DND-41 (cell line): Measurements from ENCODE around the gene TRMT11.

ENCODE experiments used
- EZH2 ChIP-seq: IDR thresholded peaks from 3 replicates; pipeline ENCODE4 v1.6.1; 2012; ENCODE audit warnings: borderline replicate concordance, low read depth, mild to moderate bottlenecking, moderate library complexity, low read length, inconsistent platforms; ENCODE audit not compliant: severe bottlenecking
- TF ChIP-seq, protein P1 (sequence below): IDR thresholded peaks from 2 replicates; pipeline ENCODE4 v1.5.1; 2012; ENCODE audit warnings: borderline replicate concordance, low read length, moderate library complexity, mild to moderate bottlenecking; ENCODE audit not compliant: poor library complexity, severe bottlenecking; ENCODE audit errors: extremely low read depth

DNA sequence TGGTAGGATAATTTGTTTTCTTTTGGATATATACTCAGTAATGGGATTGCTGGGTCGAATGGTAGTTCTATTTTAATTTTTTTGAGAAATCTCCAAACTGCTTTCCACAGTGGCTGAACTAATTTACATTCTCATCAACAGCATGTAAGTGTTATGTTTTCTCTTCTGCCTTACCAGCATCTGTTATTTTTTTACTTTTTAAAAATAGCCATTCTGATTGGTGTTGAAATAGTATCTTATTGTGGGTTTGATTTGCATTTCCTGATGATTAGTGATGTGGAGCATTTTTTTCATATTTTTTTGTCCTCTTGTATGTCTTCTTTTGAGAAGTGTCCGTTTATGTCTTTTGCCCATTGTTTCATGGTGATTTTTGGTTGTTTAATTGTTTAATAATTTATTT lies 17.8 kb upstream of the TRMT11 start:
- no peak for TF ChIP-seq EZH2
- TF ChIP-seq, protein P1, sequence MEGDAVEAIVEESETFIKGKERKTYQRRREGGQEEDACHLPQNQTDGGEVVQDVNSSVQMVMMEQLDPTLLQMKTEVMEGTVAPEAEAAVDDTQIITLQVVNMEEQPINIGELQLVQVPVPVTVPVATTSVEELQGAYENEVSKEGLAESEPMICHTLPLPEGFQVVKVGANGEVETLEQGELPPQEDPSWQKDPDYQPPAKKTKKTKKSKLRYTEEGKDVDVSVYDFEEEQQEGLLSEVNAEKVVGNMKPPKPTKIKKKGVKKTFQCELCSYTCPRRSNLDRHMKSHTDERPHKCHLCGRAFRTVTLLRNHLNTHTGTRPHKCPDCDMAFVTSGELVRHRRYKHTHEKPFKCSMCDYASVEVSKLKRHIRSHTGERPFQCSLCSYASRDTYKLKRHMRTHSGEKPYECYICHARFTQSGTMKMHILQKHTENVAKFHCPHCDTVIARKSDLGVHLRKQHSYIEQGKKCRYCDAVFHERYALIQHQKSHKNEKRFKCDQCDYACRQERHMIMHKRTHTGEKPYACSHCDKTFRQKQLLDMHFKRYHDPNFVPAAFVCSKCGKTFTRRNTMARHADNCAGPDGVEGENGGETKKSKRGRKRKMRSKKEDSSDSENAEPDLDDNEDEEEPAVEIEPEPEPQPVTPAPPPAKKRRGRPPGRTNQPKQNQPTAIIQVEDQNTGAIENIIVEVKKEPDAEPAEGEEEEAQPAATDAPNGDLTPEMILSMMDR, result no peak
